Hepatocyte (in vitro differentiated cells): ENCODE results near the gene SUGP2.

Experiments used
- EZH2 ChIP-seq: fragments of 200-600 bp; sonication (generic); IDR thresholded peaks from 2 replicates; pipeline ENCODE4 v1.6.1; 2016; ENCODE audit warnings: antibody characterized with exemption, mild to moderate bottlenecking, borderline replicate concordance
- TF ChIP-seq, protein P1 (sequence below): fragments of 200-600 bp; sonication (generic); IDR thresholded peaks from 2 replicates; pipeline ENCODE4 v1.5.1; 2016; ENCODE audit warnings: antibody characterized with exemption, mild to moderate bottlenecking; ENCODE audit not compliant: poor library complexity

DNA sequence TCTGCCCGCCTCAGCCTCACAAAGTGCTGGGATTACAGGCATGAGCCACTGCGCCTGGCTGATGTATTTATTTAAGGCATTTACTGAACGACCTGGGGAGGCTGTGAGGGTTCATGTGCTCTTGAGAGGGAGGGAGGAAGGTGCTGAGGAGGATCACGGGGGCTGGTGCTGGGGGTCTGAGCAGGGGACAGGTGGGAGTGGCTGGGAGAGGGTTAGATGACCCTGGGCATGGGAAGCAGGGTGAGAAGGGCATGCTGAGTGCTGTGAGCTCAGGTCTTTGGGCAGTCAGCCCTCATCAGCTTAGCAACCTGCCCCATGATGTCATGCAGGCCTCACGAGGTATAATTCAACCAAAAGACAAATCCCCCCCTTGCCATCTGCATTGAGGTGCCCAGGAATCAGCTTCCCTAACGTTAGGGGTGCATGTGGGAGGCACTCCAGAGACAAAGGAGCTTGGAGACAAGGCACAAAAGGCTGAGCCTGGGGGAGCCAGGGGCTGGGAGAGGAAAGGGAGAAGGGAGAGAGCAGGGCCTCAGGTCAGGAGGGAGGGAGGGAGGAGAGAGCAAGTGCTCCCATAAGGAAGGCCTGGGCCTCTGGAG, 36.4 kb downstream of the SUGP2 start:
- TF ChIP-seq, protein P1, sequence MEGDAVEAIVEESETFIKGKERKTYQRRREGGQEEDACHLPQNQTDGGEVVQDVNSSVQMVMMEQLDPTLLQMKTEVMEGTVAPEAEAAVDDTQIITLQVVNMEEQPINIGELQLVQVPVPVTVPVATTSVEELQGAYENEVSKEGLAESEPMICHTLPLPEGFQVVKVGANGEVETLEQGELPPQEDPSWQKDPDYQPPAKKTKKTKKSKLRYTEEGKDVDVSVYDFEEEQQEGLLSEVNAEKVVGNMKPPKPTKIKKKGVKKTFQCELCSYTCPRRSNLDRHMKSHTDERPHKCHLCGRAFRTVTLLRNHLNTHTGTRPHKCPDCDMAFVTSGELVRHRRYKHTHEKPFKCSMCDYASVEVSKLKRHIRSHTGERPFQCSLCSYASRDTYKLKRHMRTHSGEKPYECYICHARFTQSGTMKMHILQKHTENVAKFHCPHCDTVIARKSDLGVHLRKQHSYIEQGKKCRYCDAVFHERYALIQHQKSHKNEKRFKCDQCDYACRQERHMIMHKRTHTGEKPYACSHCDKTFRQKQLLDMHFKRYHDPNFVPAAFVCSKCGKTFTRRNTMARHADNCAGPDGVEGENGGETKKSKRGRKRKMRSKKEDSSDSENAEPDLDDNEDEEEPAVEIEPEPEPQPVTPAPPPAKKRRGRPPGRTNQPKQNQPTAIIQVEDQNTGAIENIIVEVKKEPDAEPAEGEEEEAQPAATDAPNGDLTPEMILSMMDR, result no peak
- TF ChIP-seq EZH2, result no peak
